CD4-positive, alpha-beta memory T cell (primary cell): ENCODE measurements around the gene GOPC. TPM values are rescaled to one million over a fixed set of nuclear protein-coding genes. Genes with fewer than 3 reads are reported as not detected.

Experiments used
- CTCF ChIA-PET: fragments of 350-600 bp; sonication (Branson Sonifier 250); formaldehyde crosslinking; loops from one replicate; lab custom pipeline; 2021; ENCODE audit warnings: inconsistent platforms; ENCODE audit not compliant: partially characterized antibody; lab: Charles Lee
- POLR2A ChIA-PET: fragments of 350-600 bp; sonication (Branson Sonifier 250); formaldehyde crosslinking; loops from one replicate; lab custom pipeline; 2021; ENCODE audit not compliant: partially characterized antibody; lab: Charles Lee
- DNase-seq, 5 donors: peaks; one replicate each; pipeline versions ENCODE4 v3.0.0 to v3.0.0-alpha.2; 2020 to 2022; ENCODE audit warnings: mixed read lengths in 1 of 5
- H3K27ac ChIP-seq: one replicate; pipeline ENCODE4 v1.7.0; 2013; ENCODE audit warnings: low read depth, low read length
- H3K27me3 ChIP-seq: 2 replicates; pipeline ENCODE4 v1.7.0; 2013; ENCODE audit warnings: mild to moderate bottlenecking, low read length, moderate library complexity; ENCODE audit not compliant: insufficient read depth
- H3K36me3 ChIP-seq: 2 replicates; pipeline ENCODE4 v1.7.0; 2013; ENCODE audit warnings: mild to moderate bottlenecking, low read length, moderate library complexity; ENCODE audit not compliant: insufficient read depth
- H3K4me1 ChIP-seq: 2 replicates; pipeline ENCODE4 v1.7.0; 2013; ENCODE audit warnings: mild to moderate bottlenecking, low read length, moderate library complexity; ENCODE audit not compliant: insufficient read depth
- H3K4me3 ChIP-seq, 2 donors: one replicate each; pipeline ENCODE4 v1.7.0; 2013; ENCODE audit warnings: low read length in 2 of 2, mild to moderate bottlenecking in 1 of 2
- H3K9me3 ChIP-seq, 2 donors: one replicate each; pipeline ENCODE4 v1.7.0; 2013; ENCODE audit warnings: low read length in 2 of 2, control low read depth in 1 of 2; ENCODE audit not compliant: control insufficient read depth in 1 of 2
- H3K27ac Mint-ChIP-seq, 7 donors: one replicate each; pipeline ENCODE4 v1.8.0; 2020 to 2021; ENCODE audit warnings: mixed read lengths in 7 of 7, mild to moderate bottlenecking in 6 of 7, inconsistent platforms in 3 of 7, moderate library complexity in 3 of 7
- H3K27me3 Mint-ChIP-seq, 2 donors: one replicate each; pipeline ENCODE4 v1.8.0; 2020 to 2021; ENCODE audit warnings: mixed read lengths in 2 of 2
- H3K36me3 Mint-ChIP-seq, 2 donors: one replicate each; pipeline ENCODE4 v1.8.0; 2020 to 2021; ENCODE audit warnings: mixed read lengths in 2 of 2, inconsistent platforms in 1 of 2, mild to moderate bottlenecking in 1 of 2
- H3K4me1 Mint-ChIP-seq, 4 donors: one replicate each; pipeline ENCODE4 v1.8.0; 2020 to 2021; ENCODE audit warnings: mixed read lengths in 4 of 4, mild to moderate bottlenecking in 1 of 4
- H3K4me3 Mint-ChIP-seq, 8 donors: one replicate each; pipeline ENCODE4 v1.8.0; 2020 to 2021; ENCODE audit warnings: mixed read lengths in 8 of 8, mild to moderate bottlenecking in 7 of 8, moderate library complexity in 6 of 8, inconsistent platforms in 3 of 8
- H3K9me3 Mint-ChIP-seq, 8 donors: one replicate each; pipeline ENCODE4 v1.8.0; 2020 to 2021; ENCODE audit warnings: mixed read lengths in 8 of 8, mild to moderate bottlenecking in 5 of 8, inconsistent platforms in 3 of 8, moderate library complexity in 1 of 8
- intact Hi-C: fragments of 100-400 bp; cut with micrococcal nuclease; formaldehyde crosslinking; loops from one replicate; pipeline ENCODE4 v1.15.1; 2023
- polyA plus RNA-seq, 2 donors: library from polyadenylated mRNA; unstranded; fragments of 300-500 nt; fragmentation: Illumina TruSeq; gene quantifications; one replicate each; pipeline ENCODE4 v1.2.3, GENCODE V29; 2021
- total RNA-seq, 2 experiments: library from RNA; stranded (reverse); gene quantifications; one replicate each; pipeline ENCODE4 v1.2.3, GENCODE V29; 2021

Gene GOPC
- total and polyA plus RNA-seq, 4 experiments from 2014 or later = 14.6 to 37.8 (median 26.6) TPM

DNA sequence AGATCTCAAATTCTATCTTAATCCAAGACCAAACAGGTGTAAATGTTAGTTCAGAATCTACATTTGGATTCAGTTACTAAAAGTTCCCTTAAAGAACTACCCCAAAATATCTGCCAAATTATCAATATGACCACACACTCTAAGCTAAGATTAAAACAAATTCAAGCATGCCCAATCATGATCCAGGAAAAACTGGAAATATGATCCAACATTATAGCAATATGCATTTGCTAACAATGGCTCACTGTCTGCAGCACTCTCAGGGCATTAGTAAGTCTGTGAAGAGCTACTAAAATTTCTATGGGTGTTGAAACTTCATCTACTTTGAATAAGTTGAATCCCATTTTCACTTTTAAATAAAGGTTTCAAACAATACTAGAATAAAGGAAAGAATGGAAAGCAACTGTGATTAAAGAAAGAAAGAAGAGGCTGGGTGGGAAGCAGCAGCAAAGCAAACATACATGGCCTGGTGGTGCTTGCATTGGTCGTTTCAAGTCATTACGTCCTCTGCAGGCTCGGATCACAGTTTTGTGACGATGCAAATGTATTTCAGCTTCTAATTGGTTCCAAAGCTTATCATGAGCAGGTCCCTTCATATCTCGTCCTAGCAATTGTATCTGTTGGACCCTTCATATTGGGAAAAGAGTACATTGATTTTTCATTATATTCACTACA lies 29.2 kb downstream of the GOPC start:
- H3K9me3 Mint-ChIP-seq = no peaks in the 10 kb centered on the region
- H3K4me3 Mint-ChIP-seq = no peak overlapping the region
- H3K27me3 Mint-ChIP-seq = no peaks in the 10 kb centered on the region
- CTCF ChIA-PET = interaction anchor here (1.0 to 1.2 kb wide), 4 partner anchors 11 to 123 kb away, joined by 3 to 4 read pairs (median 4); no protein-coding TSS in a partner anchor
- Histone ChIP-seq H3K9me3 (no peaks in the 10 kb centered on the region), H3K27ac (no peak overlapping the region), H3K4me1 (no peaks in the 10 kb centered on the region), H3K36me3 (peaks cover 15% of the 10 kb centered on the region), H3K27me3 (no peaks in the 10 kb centered on the region), H3K4me3 (no peak overlapping the region)
- H3K4me1 Mint-ChIP-seq = peaks cover 0 to 8% (median 6%) of the 10 kb centered on the region in 4 donors
- POLR2A ChIA-PET = interaction anchor here (1.2 kb wide), 1 partner anchor 29 kb away, joined by 3 read pairs; the partner anchor contains the start of gene GOPC
- intact Hi-C loops = no loop called here
- peaks cover 22 to 52% of the 10 kb centered on the region in 2 donors for H3K36me3 Mint-ChIP-seq
- H3K27ac Mint-ChIP-seq = peak overlapping the region in 2 of 7 donors; percentile 5 to 51
- DNase-seq = no peak

DNA sequence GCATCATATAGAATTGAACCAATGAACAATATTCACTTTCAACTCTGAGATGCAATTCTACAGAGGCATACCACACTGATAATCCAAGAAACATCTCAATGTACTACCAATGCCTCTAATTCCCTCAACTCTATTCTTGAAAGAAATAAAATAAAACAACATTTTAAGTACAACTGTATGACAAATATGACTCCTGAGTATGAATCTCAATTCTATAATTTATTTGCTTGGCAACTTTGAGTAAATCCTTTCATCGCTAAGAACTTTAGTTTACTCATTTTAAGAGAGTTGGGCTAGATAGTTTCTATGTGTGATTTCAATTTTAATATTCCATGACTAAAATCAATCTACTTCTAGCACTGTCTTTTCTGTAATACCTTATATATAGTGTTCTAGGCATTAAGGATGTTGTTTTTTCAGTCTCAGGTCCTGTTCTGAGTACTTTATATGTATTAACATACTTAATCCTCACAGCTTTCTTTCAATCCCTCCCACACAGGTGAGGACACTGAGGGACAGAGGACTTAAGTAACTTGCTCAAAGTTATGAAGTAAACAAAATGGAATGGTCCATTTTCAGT lies 33.4 kb downstream of the GOPC start:
- ChIA-PET CTCF (interaction anchor here (1.5 to 6.1 kb wide), 2 partner anchors 12 to 91 kb away, joined by 3 to 34 read pairs; no protein-coding TSS in a partner anchor), POLR2A (no interaction called here)
- Histone ChIP-seq H3K27ac (no peak overlapping the region), H3K4me3 (no peak overlapping the region), H3K36me3 (peaks cover 20% of the 10 kb centered on the region), H3K9me3 (no peaks in the 10 kb centered on the region), H3K27me3 (no peaks in the 10 kb centered on the region), H3K4me1 (no peaks in the 10 kb centered on the region)
- peaks cover 24 to 61% of the 10 kb centered on the region in 2 donors for H3K36me3 Mint-ChIP-seq
- peak overlapping the region in 1 of 7 donors; percentile 23 for H3K27ac Mint-ChIP-seq
- DNase-seq = no peak
- no peaks in the 10 kb centered on the region for H3K27me3 Mint-ChIP-seq
- no peak overlapping the region for H3K4me3 Mint-ChIP-seq
- intact Hi-C loops = no loop called here
- no peaks in the 10 kb centered on the region for H3K9me3 Mint-ChIP-seq
- H3K4me1 Mint-ChIP-seq = peaks cover 0 to 10% (median 6%) of the 10 kb centered on the region in 4 donors

DNA sequence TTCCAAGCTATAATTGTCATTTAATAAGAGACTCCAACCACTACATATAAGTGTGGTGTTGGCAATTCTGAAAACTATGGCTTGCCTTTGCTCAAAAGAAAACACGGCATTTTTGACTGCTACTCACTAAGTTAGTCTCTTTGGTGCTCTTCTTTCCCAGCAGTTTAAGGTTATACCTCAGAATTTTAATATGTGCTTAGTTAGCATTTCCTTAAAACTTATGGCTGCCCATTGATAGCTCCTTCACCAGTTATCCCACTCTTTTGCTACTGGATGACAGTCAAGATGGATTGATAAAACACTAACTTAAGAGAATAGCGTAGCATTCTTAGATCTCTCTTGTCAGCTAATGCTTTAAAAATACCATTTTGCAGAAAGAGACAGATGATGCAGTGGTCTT lies 34.1 kb downstream of the GOPC start:
- Histone ChIP-seq H3K4me1 (no peaks in the 10 kb centered on the region), H3K27me3 (no peaks in the 10 kb centered on the region), H3K27ac (no peak overlapping the region), H3K9me3 (no peaks in the 10 kb centered on the region), H3K4me3 (no peak overlapping the region), H3K36me3 (peaks cover 20% of the 10 kb centered on the region)
- ChIA-PET CTCF (interaction anchor here (1.0 to 6.1 kb wide), 3 partner anchors 12 to 90 kb away, joined by 3 to 34 read pairs (median 4); no protein-coding TSS in a partner anchor), POLR2A (no interaction called here)
- peak overlapping the region in 1 of 7 donors; percentile 70 for H3K27ac Mint-ChIP-seq
- peaks cover 21 to 59% of the 10 kb centered on the region in 2 donors for H3K36me3 Mint-ChIP-seq
- intact Hi-C loops = no loop called here
- no peak for DNase-seq
- H3K4me1 Mint-ChIP-seq = peaks cover 0 to 10% (median 6%) of the 10 kb centered on the region in 4 donors
- no peak overlapping the region for H3K4me3 Mint-ChIP-seq
- no peaks in the 10 kb centered on the region for H3K27me3 Mint-ChIP-seq
- H3K9me3 Mint-ChIP-seq = no peaks in the 10 kb centered on the region

- Histone ChIP-seq H3K9me3 (no peaks in the 10 kb centered on the region), H3K27ac (no peak overlapping the region), H3K27me3 (no peaks in the 10 kb centered on the region), H3K36me3 (peaks cover 16% of the 10 kb centered on the region), H3K4me3 (no peak overlapping the region), H3K4me1 (no peaks in the 10 kb centered on the region)
- intact Hi-C loops = no loop called here
- Mint-ChIP-seq H3K27me3 (no peaks in the 10 kb centered on the region), H3K27ac (peak overlapping the region in 2 of 7 donors; percentile 48 to 79), H3K9me3 (no peaks in the 10 kb centered on the region), H3K4me1 (peaks cover 0 to 2% (median 0%) of the 10 kb centered on the region in 4 donors), H3K4me3 (no peak overlapping the region), H3K36me3 (peaks cover 14 to 50% of the 10 kb centered on the region in 2 donors)
- POLR2A ChIA-PET = no interaction called here
- no peak for DNase-seq
- CTCF ChIA-PET = interaction anchor here (1.5 to 6.1 kb wide), 3 partner anchors 8 to 40 kb away, joined by 3 to 34 read pairs (median 6); no protein-coding TSS in a partner anchor
Measured at GRCh38 chr6:117564681-117565080, 37.6 kb downstream of the GOPC start.

DNA sequence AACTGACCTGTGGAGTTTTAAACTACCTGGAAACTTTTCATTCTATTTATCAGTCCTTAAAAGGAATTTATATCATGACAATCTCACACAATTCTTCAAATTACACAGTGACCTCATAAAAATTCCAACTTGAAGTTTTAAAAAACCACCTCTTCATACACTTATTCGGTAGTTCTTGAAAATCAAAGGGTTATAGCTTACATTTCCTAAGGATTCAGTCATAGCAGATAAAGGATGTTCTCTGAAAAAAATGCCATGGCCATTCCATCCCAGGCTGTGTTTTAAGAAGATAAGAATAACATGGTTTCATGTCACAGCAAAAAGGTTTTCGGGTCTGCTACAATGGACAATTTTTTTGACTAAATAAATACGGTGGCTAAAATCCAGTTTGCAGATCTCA lies 41.2 kb downstream of the GOPC start:
- Histone ChIP-seq H3K4me1 (peaks cover under 1% of the 10 kb centered on the region), H3K4me3 (no peak overlapping the region), H3K36me3 (peaks cover 6% of the 10 kb centered on the region), H3K27me3 (no peaks in the 10 kb centered on the region), H3K9me3 (no peaks in the 10 kb centered on the region), H3K27ac (no peak overlapping the region)
- intact Hi-C loops = no loop called here
- POLR2A ChIA-PET = no interaction called here
- no peak overlapping the region for H3K4me3 Mint-ChIP-seq
- H3K27me3 Mint-ChIP-seq = no peaks in the 10 kb centered on the region
- H3K27ac Mint-ChIP-seq = no peak overlapping the region
- DNase-seq = no peak
- peaks cover 0 to 1% (median 0%) of the 10 kb centered on the region in 4 donors for H3K4me1 Mint-ChIP-seq
- peaks cover 4 to 26% of the 10 kb centered on the region in 2 donors for H3K36me3 Mint-ChIP-seq
- CTCF ChIA-PET = interaction anchor here (0.6 to 16.2 kb wide), 4 partner anchors 44 to 1080 kb away, joined by 3 to 232 read pairs (median 5); no protein-coding TSS in a partner anchor
- no peaks in the 10 kb centered on the region for H3K9me3 Mint-ChIP-seq

- DNase-seq = no peak
- intact Hi-C loops = loop anchor here (5.0 kb wide), 1 partner anchor 587 kb away; no protein-coding TSS in a partner anchor
- Histone ChIP-seq H3K4me3 (no peak overlapping the region), H3K9me3 (no peaks in the 10 kb centered on the region), H3K27ac (no peak overlapping the region), H3K36me3 (no peaks in the 10 kb centered on the region), H3K27me3 (no peaks in the 10 kb centered on the region), H3K4me1 (peaks cover 5% of the 10 kb centered on the region)
- CTCF ChIA-PET = interaction anchor here (1.5 to 16.2 kb wide), 5 partner anchors 8 to 107 kb away, joined by 4 to 232 read pairs (median 7); no protein-coding TSS in a partner anchor
- Mint-ChIP-seq H3K36me3 (peaks cover 4 to 15% of the 10 kb centered on the region in 2 donors), H3K27ac (peak overlapping the region in 1 of 7 donors; percentile 5), H3K4me1 (peaks cover 0 to 4% (median under 1%) of the 10 kb centered on the region in 4 donors), H3K9me3 (no peaks in the 10 kb centered on the region), H3K4me3 (no peak overlapping the region), H3K27me3 (no peaks in the 10 kb centered on the region)
- POLR2A ChIA-PET = no interaction called here
Measured at GRCh38 chr6:117559299-117559698, 43.0 kb downstream of the GOPC start.

DNA sequence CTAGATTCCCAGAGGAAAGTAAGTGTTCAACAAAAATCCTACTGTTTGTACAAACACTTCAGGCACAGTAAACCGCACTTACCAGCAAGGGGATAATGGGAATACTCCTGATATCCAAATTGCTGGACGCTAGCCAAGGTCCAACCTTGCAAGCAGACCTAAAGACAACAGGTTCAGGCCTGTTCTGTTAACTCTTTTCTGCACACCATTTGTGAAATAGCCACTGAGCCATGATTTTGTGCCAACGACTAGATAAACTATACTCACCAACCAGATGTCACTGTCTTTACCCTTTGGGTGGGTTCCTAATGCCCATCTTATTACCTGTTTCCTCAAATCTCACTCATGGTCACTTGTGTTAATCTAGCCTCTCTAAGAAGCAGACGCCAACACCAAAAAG lies 43.5 kb downstream of the GOPC start:
- Histone ChIP-seq H3K27me3 (no peaks in the 10 kb centered on the region), H3K27ac (no peak overlapping the region), H3K36me3 (no peaks in the 10 kb centered on the region), H3K4me1 (peaks cover 5% of the 10 kb centered on the region), H3K9me3 (no peaks in the 10 kb centered on the region), H3K4me3 (no peak overlapping the region)
- CTCF ChIA-PET = interaction anchor here (0.9 to 16.2 kb wide), 8 partner anchors 9 to 107 kb away, joined by 3 to 232 read pairs (median 6); no protein-coding TSS in a partner anchor
- Mint-ChIP-seq H3K4me1 (peaks cover 0 to 4% (median under 1%) of the 10 kb centered on the region in 4 donors), H3K27ac (peak overlapping the region in 1 of 7 donors; percentile 5), H3K27me3 (no peaks in the 10 kb centered on the region), H3K4me3 (no peak overlapping the region), H3K36me3 (peaks cover 4 to 15% of the 10 kb centered on the region in 2 donors), H3K9me3 (no peaks in the 10 kb centered on the region)
- POLR2A ChIA-PET = interaction anchor here (0.8 kb wide), 1 partner anchor 44 kb away, joined by 3 read pairs; the partner anchor contains the start of gene GOPC
- no peak for DNase-seq
- intact Hi-C loops = loop anchor here (5.0 kb wide), 1 partner anchor 587 kb away; no protein-coding TSS in a partner anchor
